RWPE2 (cell line): Measurements from ENCODE around the gene AGPAT4.

Experiments used
- ATAC-seq: fragments of 200-7000 bp; cut with Tn5 transposase; 3 replicates; pipeline ENCODE4 v1.9.1; 2021; ENCODE audit warnings: low read depth
- DNase-seq: peaks from one replicate; pipeline ENCODE4 v3.0.0-alpha.2; 2020; ENCODE audit warnings: low spot score
- H3K27ac ChIP-seq: fragments of 450-650 bp; 2 replicates; pipeline ENCODE4 v1.5.1; 2017; ENCODE audit warnings: mild to moderate bottlenecking; ENCODE audit not compliant: poor library complexity, severe bottlenecking
- H3K27me3 ChIP-seq: fragments of 250-450 bp; sonication (Bioruptor Pico); 2 replicates; pipeline ENCODE4 v1.5.1; 2021; ENCODE audit warnings: mild to moderate bottlenecking, moderate library complexity; ENCODE audit not compliant: insufficient read depth, poor library complexity, severe bottlenecking
- H3K36me3 ChIP-seq: fragments of 250-450 bp; sonication (Bioruptor Pico); 2 replicates; pipeline ENCODE4 v1.5.1; 2020; ENCODE audit warnings: low read depth, mild to moderate bottlenecking, moderate library complexity
- H3K4me1 ChIP-seq: fragments of 250-450 bp; sonication (Bioruptor Pico); 2 replicates; pipeline ENCODE4 v1.5.1; 2021; ENCODE audit warnings: mild to moderate bottlenecking, moderate library complexity; ENCODE audit not compliant: insufficient read depth, poor library complexity, severe bottlenecking
- H3K4me3 ChIP-seq: fragments of 250-450 bp; sonication (Bioruptor Pico); 2 replicates; pipeline ENCODE4 v1.5.1; 2021; ENCODE audit warnings: mild to moderate bottlenecking, moderate library complexity; ENCODE audit not compliant: severe bottlenecking
- H3K9me3 ChIP-seq: fragments of 250-450 bp; sonication (Bioruptor Pico); 2 replicates; pipeline ENCODE4 v1.5.1; 2021; ENCODE audit warnings: mild to moderate bottlenecking, moderate library complexity; ENCODE audit not compliant: severe bottlenecking
- CTCF ChIP-seq: fragments of 450-650 bp; IDR thresholded peaks from one replicate; pipeline ENCODE4 v1.5.1; 2017; ENCODE audit warnings: mild to moderate bottlenecking, moderate library complexity; ENCODE audit not compliant: poor library complexity, severe bottlenecking

AGPAT4 gene

GRCh38 chr6:161164182-161164625 is 109.7 kb downstream of the AGPAT4 start:
- no peak for ATAC-seq

GRCh38 chr6:161163466-161164181 is 110.2 kb downstream of the AGPAT4 start:
- H3K27ac ChIP-seq: no peak overlapping the region
- TF ChIP-seq CTCF: no peak
- no peak overlapping the region for H3K4me3 ChIP-seq
- H3K27me3 ChIP-seq: no peaks in the 10 kb centered on the region
- H3K9me3 ChIP-seq: no peaks in the 10 kb centered on the region
- ATAC-seq (no peak), DNase-seq (no peak)
- no peaks in the 10 kb centered on the region for H3K36me3 ChIP-seq
- H3K4me1 ChIP-seq: peaks cover 4% of the 10 kb centered on the region

More at GRCh38 chr6:161164182-161164625, 109.7 kb downstream of the AGPAT4 start:
- H3K27ac ChIP-seq: no peak overlapping the region
- H3K36me3 ChIP-seq: no peaks in the 10 kb centered on the region
- H3K27me3 ChIP-seq: no peaks in the 10 kb centered on the region
- TF ChIP-seq CTCF: no peak
- peaks cover 10% of the 10 kb centered on the region for H3K4me1 ChIP-seq
- DNase-seq: no peak
- no peaks in the 10 kb centered on the region for H3K9me3 ChIP-seq
- H3K4me3 ChIP-seq: no peak overlapping the region

- no peaks in the 10 kb centered on the region for H3K27me3 ChIP-seq
- H3K4me3 ChIP-seq: no peak overlapping the region
- ATAC-seq (no peak), DNase-seq (no peak)
- H3K4me1 ChIP-seq: no peaks in the 10 kb centered on the region
- no peaks in the 10 kb centered on the region for H3K9me3 ChIP-seq
- no peak for TF ChIP-seq CTCF
- H3K27ac ChIP-seq: no peak overlapping the region
- no peaks in the 10 kb centered on the region for H3K36me3 ChIP-seq
These were observed 111.1 kb downstream of the AGPAT4 start for GRCh38 chr6:161162722-161163121.

- H3K36me3 ChIP-seq: no peaks in the 10 kb centered on the region
- H3K27ac ChIP-seq: no peak overlapping the region
- no peak for TF ChIP-seq CTCF
- no peaks in the 10 kb centered on the region for H3K27me3 ChIP-seq
- H3K4me1 ChIP-seq: no peaks in the 10 kb centered on the region
- ATAC-seq (no peak; the same call in 2 of the 3 replicates), DNase-seq (no peak)
- no peaks in the 10 kb centered on the region for H3K9me3 ChIP-seq
- H3K4me3 ChIP-seq: no peak overlapping the region
These were observed 111.8 kb downstream of the AGPAT4 start for GRCh38 chr6:161161889-161162624.
